SU-DHL-6 (cell line): ENCODE measurements around the gene AGRN.

ENCODE experiments used
- CTCF ChIP-seq: fragments of 200-600 bp; sonication (generic); IDR thresholded peaks from one replicate; pipeline ENCODE4 v1.5.1; 2017; ENCODE audit warnings: antibody characterized with exemption, mild to moderate bottlenecking, low read length, moderate library complexity; ENCODE audit not compliant: insufficient read depth, poor library complexity, severe bottlenecking
- EZH2phosphoT487 ChIP-seq: fragments of 200-600 bp; sonication (generic), shearing (Covaris generic); conservative IDR thresholded peaks from 2 replicates; pipeline ENCODE4 v1.6.1; 2018; ENCODE audit warnings: mild to moderate bottlenecking, antibody characterized with exemption, low read length, moderate library complexity, mixed read lengths

GRCh38 chr1:1040004-1040991 is 20.4 kb downstream of the AGRN start:
- TF ChIP-seq CTCF (no peak), EZH2phosphoT487 (no peak)
